GM23248 (cell line): ENCODE results near the gene MANBA. TPM values are rescaled to one million over a fixed set of nuclear protein-coding genes. Genes with fewer than 3 reads are reported as not detected.

Source experiments
- DNase-seq: peaks from one replicate; pipeline ENCODE4 v3.0.0-alpha.2; 2015
- H2AFZ ChIP-seq: fragments of 200-600 bp; sonication (generic); 2 replicates; pipeline ENCODE4 v1.6.1; 2016; ENCODE audit warnings: antibody characterized with exemption
- H3F3A ChIP-seq: fragments of 200-600 bp; sonication (generic); 2 replicates; pipeline ENCODE4 v1.6.1; 2016; ENCODE audit warnings: mild to moderate bottlenecking, antibody characterized with exemption, mixed run types; ENCODE audit not compliant: insufficient read depth
- H3K27ac ChIP-seq: fragments of 200-600 bp; sonication (generic); 2 replicates; pipeline ENCODE4 v1.5.1; 2016; ENCODE audit warnings: mild to moderate bottlenecking
- H3K27me3 ChIP-seq: fragments of 200-600 bp; sonication (generic); replicated peaks from 2 replicates; pipeline ENCODE4 v1.6.1; 2016; ENCODE audit warnings: mild to moderate bottlenecking; ENCODE audit not compliant: insufficient read depth
- H3K36me3 ChIP-seq: fragments of 200-600 bp; sonication (generic); 2 replicates; pipeline ENCODE4 v1.6.1; 2016; ENCODE audit warnings: low read depth, mild to moderate bottlenecking
- H3K4me1 ChIP-seq: fragments of 200-600 bp; sonication (generic); 2 replicates; pipeline ENCODE4 v1.6.1; 2016; ENCODE audit warnings: mild to moderate bottlenecking; ENCODE audit not compliant: insufficient read depth
- H3K4me2 ChIP-seq: fragments of 200-600 bp; sonication (generic); one replicate; pipeline ENCODE4 v1.6.1; 2016; ENCODE audit warnings: mild to moderate bottlenecking; ENCODE audit not compliant: unreplicated experiment
- H3K4me3 ChIP-seq: fragments of 200-600 bp; sonication (generic); 2 replicates; pipeline ENCODE4 v1.5.1; 2016; ENCODE audit warnings: mild to moderate bottlenecking
- H3K79me2 ChIP-seq: fragments of 200-600 bp; sonication (generic); 2 replicates; pipeline ENCODE4 v1.6.1; 2016; ENCODE audit warnings: mild to moderate bottlenecking; ENCODE audit not compliant: insufficient read depth
- H3K9ac ChIP-seq: fragments of 200-600 bp; sonication (generic); 2 replicates; pipeline ENCODE4 v1.6.1; 2016; ENCODE audit warnings: mild to moderate bottlenecking
- H3K9me2 ChIP-seq: fragments of 200-600 bp; sonication (generic); 2 replicates; pipeline ENCODE4 v1.6.1; 2016; ENCODE audit warnings: mixed run types, mild to moderate bottlenecking, moderate library complexity; ENCODE audit not compliant: insufficient read depth
- H3K9me3 ChIP-seq: fragments of 200-600 bp; sonication (generic); one replicate; pipeline ENCODE4 v1.6.1; 2017; ENCODE audit warnings: low read depth
- H4K20me1 ChIP-seq: fragments of 200-600 bp; sonication (generic); 2 replicates; pipeline ENCODE4 v1.6.0; 2016; ENCODE audit not compliant: insufficient read depth
- EZH2 ChIP-seq: fragments of 200-600 bp; sonication (generic); IDR thresholded peaks from 2 replicates; pipeline ENCODE4 v1.6.1; 2018; ENCODE audit warnings: antibody characterized with exemption, mild to moderate bottlenecking; ENCODE audit not compliant: insufficient read depth, poor library complexity, severe bottlenecking
- EZH2phosphoT487 ChIP-seq: fragments of 200-600 bp; sonication (generic); IDR thresholded peaks from 2 replicates; pipeline ENCODE4 v1.6.1; 2018; ENCODE audit warnings: antibody characterized with exemption, moderate library complexity, mild to moderate bottlenecking, low read depth; ENCODE audit not compliant: insufficient read depth
- WGBS, 2 experiments: methylation state at CpG; one replicate each; pipeline ENCODE4 v1.1.6; 2015 to 2017; ENCODE audit warnings: low lambda C conversion rate in 2 of 2, low coverage in 1 of 2; ENCODE audit errors: missing lambda C conversion rate in 2 of 2; 5-methylcytosine and 5-hydroxymethylcytosine counted together
- in situ Hi-C: fragments of 300-500 bp; cut with MboI; formaldehyde crosslinking; loops from 2 replicates; pipeline ENCODE4 v1.15.0; 2020
- polyA plus RNA-seq: library from polyadenylated mRNA; unstranded; fragments of >200 nt; fragmentation: Nextera tagmentation; extraction: Ambion mirVana; gene quantifications from 2 replicates; pipeline ENCODE4 v1.2.1, GENCODE V29; 2016
- total RNA-seq: library from RNA; depleted of rRNA; stranded (reverse); fragments of >200 nt; shearing (Covaris generic); gene quantifications from 2 replicates; pipeline ENCODE4 v1.2.3, GENCODE V29; 2014

MANBA gene
- total and polyA plus RNA-seq, 2 experiments from 2014 or later, result 16.6 to 20.5 TPM

DNA sequence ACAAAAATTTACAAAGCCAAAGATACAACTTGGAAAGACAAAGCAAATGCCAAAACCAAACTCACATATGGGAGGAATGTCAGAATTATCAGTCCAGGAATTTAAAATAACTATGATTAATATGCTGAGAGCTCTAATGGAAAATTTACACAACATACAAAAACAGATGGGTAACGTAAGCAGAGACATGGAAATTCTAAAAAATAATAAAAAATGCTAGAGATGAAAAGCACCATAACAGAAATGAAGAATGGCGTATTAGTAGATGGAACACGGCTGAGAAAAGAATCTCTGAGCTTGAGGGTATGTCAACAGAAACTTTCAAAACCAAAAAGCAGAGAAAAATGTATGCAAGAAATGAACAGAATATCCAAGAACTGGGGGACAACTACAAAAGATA lies 4.1 kb upstream of the MANBA start:
- Histone ChIP-seq H3K4me3 (no peak overlapping the region), H3K9me2 (no peaks in the 10 kb centered on the region), H3K4me2 (no peak overlapping the region), H3K79me2 (no peaks in the 10 kb centered on the region), H3K36me3 (no peaks in the 10 kb centered on the region), H4K20me1 (no peaks in the 10 kb centered on the region), H3K9ac (no peak overlapping the region), H2AFZ (no peak overlapping the region), H3K27ac (no peak overlapping the region), H3K9me3 (no peaks in the 10 kb centered on the region), H3K27me3 (no peaks in the 10 kb centered on the region), H3F3A (no peaks in the 10 kb centered on the region), H3K4me1 (no peaks in the 10 kb centered on the region)
- 79 to 81% methylated on average over 3 of the region's 3 CpGs for WGBS, 2 experiments
- TF ChIP-seq EZH2phosphoT487 (no peak), EZH2 (no peak)
- DNase-seq, result no peak
- in situ Hi-C loops, result no loop called here

DNA sequence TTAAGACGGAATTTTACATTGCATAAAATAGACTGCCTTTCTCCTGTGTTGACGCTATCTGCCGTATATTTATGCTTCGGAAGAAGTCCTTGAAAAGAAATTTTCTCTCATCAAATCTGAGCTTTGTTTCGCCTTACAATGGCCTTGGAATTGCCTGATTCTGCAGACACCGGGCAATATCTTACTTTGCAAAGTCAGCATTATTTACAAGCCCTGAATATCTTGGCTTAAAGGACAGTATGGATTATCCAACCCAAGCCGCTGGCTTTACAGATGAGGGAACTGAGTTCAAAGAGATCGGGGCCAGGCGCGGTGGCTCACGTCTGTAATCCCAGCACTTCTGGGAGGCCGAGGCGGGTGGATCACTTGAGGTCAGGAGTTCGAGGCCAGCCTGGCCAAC lies 1.1 kb upstream of the MANBA start:
- WGBS, 2 experiments, result 77 to 80% methylated on average over 14 of the region's 14 CpGs
- TF ChIP-seq EZH2, result no peak
- TF ChIP-seq EZH2phosphoT487, result no peak
- H4K20me1 ChIP-seq, result no peaks in the 10 kb centered on the region
- H3K4me2 ChIP-seq, result peak overlapping the region; percentile 98
- peak overlapping the region; percentile 80; the same call in 1 of the 2 replicates for H3K4me3 ChIP-seq
- no peaks in the 10 kb centered on the region for H3K27me3 ChIP-seq
- no peaks in the 10 kb centered on the region for H3K4me1 ChIP-seq
- no peak overlapping the region for H3K9ac ChIP-seq
- no peaks in the 10 kb centered on the region for H3K9me2 ChIP-seq
- in situ Hi-C loops, result no loop called here
- H2AFZ ChIP-seq, result peak overlapping the region; percentile 100
- no peak for DNase-seq
- no peaks in the 10 kb centered on the region for H3K9me3 ChIP-seq
- H3K36me3 ChIP-seq, result no peaks in the 10 kb centered on the region
- H3K27ac ChIP-seq, result no peak overlapping the region
- H3F3A ChIP-seq, result no peaks in the 10 kb centered on the region
- peaks cover 29% of the 10 kb centered on the region for H3K79me2 ChIP-seq

DNA sequence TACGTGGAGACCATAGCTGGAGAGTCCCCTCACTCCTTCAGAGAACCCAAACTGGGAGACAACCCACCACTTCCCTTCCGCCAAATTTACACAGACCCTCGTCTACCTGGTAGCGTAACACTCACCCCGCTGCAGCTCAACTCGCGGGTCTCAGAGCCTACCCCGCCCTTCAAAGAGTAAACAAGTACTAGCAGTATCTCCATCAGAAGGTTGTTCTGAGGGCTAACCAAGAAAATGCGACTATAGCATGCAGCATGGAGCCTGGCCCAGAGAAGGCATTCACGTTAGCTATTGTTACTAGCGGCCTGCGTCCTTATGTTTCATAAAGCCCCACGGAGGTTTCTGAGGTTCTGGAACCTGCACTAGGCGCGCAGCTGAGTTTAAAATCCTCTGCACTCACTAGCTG lies 531 bp upstream of the MANBA start:
- Histone ChIP-seq H3K9me2 (no peaks in the 10 kb centered on the region), H3K9ac (peak overlapping the region; percentile 86), H3K4me2 (peak overlapping the region; percentile 98), H4K20me1 (no peaks in the 10 kb centered on the region), H3K36me3 (no peaks in the 10 kb centered on the region), H3K4me1 (no peaks in the 10 kb centered on the region), H3F3A (no peaks in the 10 kb centered on the region), H3K27me3 (no peaks in the 10 kb centered on the region), H3K79me2 (peaks cover 32% of the 10 kb centered on the region), H3K27ac (no peak overlapping the region), H3K9me3 (no peaks in the 10 kb centered on the region), H2AFZ (peak overlapping the region; percentile 100), H3K4me3 (peak overlapping the region; percentile 80)
- WGBS, 2 experiments, result 3 to 4% methylated on average over 15 of the region's 15 CpGs
- in situ Hi-C loops, result no loop called here
- no peak for TF ChIP-seq EZH2phosphoT487
- TF ChIP-seq EZH2, result no peak
- peak; percentile 54 for DNase-seq

DNA sequence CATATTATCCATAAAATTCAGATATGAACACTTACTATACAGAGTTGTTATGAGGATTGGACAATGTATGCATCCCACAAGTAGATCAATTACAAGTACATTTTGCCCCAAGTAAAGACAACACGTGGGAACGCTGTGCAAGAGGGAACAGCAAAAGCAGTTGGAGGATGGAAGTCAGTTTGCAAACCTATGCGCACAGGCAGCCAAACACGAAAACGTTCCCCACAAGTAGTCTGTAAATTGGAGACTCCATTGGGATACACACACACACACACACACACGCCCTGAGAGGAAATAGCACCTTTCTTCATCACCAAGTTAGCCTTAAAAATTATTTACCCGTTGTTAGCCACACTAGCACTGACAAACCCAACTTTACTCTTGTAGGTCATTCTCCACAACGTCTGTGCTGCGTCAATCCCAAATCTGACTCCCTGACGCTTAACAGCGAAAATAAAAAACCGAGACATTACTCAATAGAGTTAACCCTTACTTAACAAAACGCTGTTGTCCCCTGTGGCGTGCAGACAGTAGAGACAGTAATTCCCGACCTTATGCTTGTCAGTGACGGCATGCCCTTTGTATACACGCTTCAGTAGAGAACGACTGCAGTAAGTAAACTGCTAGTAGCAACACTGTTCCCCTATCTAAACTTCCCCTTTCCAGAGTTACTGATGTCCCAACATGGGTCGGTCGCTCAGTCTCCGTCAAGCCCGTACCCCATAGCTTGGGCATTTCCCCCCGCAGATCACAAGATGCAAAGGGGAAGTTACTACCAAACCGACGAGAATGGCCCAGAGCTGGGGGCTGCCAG lies 730 bp downstream of the MANBA start:
- H3K79me2 ChIP-seq, result peaks cover 36% of the 10 kb centered on the region
- in situ Hi-C loops, result no loop called here
- peak; percentile 80 for DNase-seq
- WGBS, 2 experiments, result 2 to 3% methylated on average over 25 of the region's 25 CpGs
- no peaks in the 10 kb centered on the region for H3K36me3 ChIP-seq
- H2AFZ ChIP-seq, result peak overlapping the region; percentile 100
- H3K4me2 ChIP-seq, result peak overlapping the region; percentile 98
- H3K27ac ChIP-seq, result peak overlapping the region; percentile 60
- no peaks in the 10 kb centered on the region for H3K27me3 ChIP-seq
- H3F3A ChIP-seq, result no peaks in the 10 kb centered on the region
- peak overlapping the region; percentile 80 for H3K4me3 ChIP-seq
- H3K9ac ChIP-seq, result peak overlapping the region; percentile 86
- H3K4me1 ChIP-seq, result no peaks in the 10 kb centered on the region
- H4K20me1 ChIP-seq, result no peaks in the 10 kb centered on the region
- TF ChIP-seq EZH2, result no peak
- TF ChIP-seq EZH2phosphoT487, result no peak
- no peaks in the 10 kb centered on the region for H3K9me2 ChIP-seq
- no peaks in the 10 kb centered on the region for H3K9me3 ChIP-seq
